IPS DF 6.9 (cell line): ENCODE results near the gene WARS2.

ENCODE experiments used
- DNase-seq: peaks from one replicate; pipeline ENCODE4 v3.0.0-alpha.2; 2013; ENCODE audit warnings: low read depth, low spot score
- H3K27ac ChIP-seq: one replicate; pipeline ENCODE4 v1.5.1; 2013; ENCODE audit warnings: low read length, control low read depth
- H3K27me3 ChIP-seq: 2 replicates; pipeline ENCODE4 v1.6.1; 2013; ENCODE audit warnings: mild to moderate bottlenecking, low read length; ENCODE audit not compliant: control insufficient read depth, insufficient read depth
- H3K36me3 ChIP-seq: 2 replicates; pipeline ENCODE4 v1.6.1; 2013; ENCODE audit warnings: low read length; ENCODE audit not compliant: control insufficient read depth, insufficient read depth
- H3K4me1 ChIP-seq: 2 replicates; pipeline ENCODE4 v1.6.1; 2013; ENCODE audit warnings: low read length; ENCODE audit not compliant: control insufficient read depth, insufficient read depth
- H3K4me3 ChIP-seq: 2 replicates; pipeline ENCODE4 v1.5.1; 2013; ENCODE audit warnings: mild to moderate bottlenecking, low read length
- H3K9me3 ChIP-seq: 2 replicates; pipeline ENCODE4 v1.6.1; 2013; ENCODE audit warnings: low read length, inconsistent platforms; ENCODE audit not compliant: control insufficient read depth, insufficient read depth
- WGBS: extraction: QIAGEN DNeasy Blood & Tissue Kit; methylation state at CpG from one replicate; pipeline ENCODE4 v1.1.7; 2013; ENCODE audit warnings: mixed read lengths, missing lambda C conversion rate; ENCODE audit not compliant: insufficient read length, insufficient coverage; 5-methylcytosine and 5-hydroxymethylcytosine counted together

WARS2 gene

DNA sequence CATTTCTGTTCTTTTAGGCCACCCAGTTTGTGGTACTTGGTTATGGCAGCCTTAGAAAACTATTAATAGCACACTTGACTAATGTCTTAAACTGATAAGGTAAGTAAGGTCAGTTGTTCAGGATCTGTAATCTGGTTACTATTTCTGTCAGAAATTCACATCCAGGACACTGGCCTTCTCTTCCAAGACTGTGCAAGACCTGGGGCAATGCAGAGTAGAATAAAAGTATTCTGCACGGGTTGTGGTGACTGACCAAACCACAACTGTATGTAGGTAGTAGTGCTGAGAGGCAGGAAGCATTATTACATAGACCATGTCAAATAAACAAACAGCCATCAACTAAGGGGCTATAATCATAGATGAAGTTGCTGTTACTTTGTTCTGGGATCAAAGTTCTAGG lies 46.7 kb downstream of the WARS2 start:
- Histone ChIP-seq H3K27ac (no peak overlapping the region), H3K9me3 (no peaks in the 10 kb centered on the region), H3K36me3 (no peaks in the 10 kb centered on the region), H3K27me3 (no peaks in the 10 kb centered on the region), H3K4me1 (no peaks in the 10 kb centered on the region; the same call in 1 of the 2 replicates), H3K4me3 (no peak overlapping the region)
- DNase-seq, result no peak
- no CpG with 5 or more reads among the region's 1 CpG for WGBS

DNA sequence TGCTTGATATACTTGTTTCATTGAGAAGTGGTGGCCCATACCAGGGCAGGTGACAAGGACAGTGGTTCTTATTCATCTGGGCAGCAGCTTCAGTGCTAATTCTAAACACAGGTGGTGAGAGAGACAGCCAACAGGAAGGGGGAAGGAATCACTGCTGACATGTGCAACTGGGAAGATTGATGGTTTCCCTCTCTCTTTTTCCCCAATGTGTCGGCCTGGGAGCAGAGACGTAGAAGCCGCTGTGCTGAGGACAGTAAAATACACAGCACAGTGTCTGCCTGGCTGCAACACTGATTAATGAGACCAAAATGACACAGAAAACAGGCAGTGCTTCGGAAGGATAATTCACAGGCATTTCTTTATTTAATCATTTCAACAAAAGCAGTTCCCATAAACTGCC lies 48.8 kb downstream of the WARS2 start:
- H3K27me3 ChIP-seq, result no peaks in the 10 kb centered on the region
- H3K9me3 ChIP-seq, result no peaks in the 10 kb centered on the region
- no peak overlapping the region for H3K27ac ChIP-seq
- WGBS, result no CpG with 5 or more reads among the region's 4 CpGs
- DNase-seq, result no peak
- H3K4me3 ChIP-seq, result no peak overlapping the region
- no peaks in the 10 kb centered on the region; the same call in 1 of the 2 replicates for H3K4me1 ChIP-seq
- no peaks in the 10 kb centered on the region for H3K36me3 ChIP-seq

DNA sequence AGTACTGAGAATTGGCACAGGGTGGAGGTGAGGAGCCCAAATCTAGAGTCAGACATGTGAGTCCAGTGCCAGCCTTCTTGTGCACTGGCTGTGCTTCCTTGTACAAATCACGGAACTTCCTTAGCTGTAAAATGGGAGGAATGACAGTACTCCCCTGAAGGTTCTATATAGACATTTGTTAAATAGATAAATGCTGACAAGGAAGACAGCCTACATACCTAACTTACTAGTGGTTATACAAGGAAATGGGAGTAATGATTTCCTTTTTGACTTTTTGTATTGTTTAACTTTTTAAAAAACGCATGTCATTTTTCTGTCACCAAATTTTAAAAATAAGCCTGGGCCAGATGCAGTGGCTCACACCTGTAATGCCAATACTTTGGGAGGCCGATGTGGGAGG lies 50.2 kb downstream of the WARS2 start:
- Histone ChIP-seq H3K9me3 (no peaks in the 10 kb centered on the region), H3K27ac (no peak overlapping the region), H3K27me3 (no peaks in the 10 kb centered on the region), H3K4me3 (no peak overlapping the region), H3K4me1 (no peaks in the 10 kb centered on the region; the same call in 1 of the 2 replicates), H3K36me3 (no peaks in the 10 kb centered on the region)
- WGBS, result no CpG with 5 or more reads among the region's 3 CpGs
- no peak for DNase-seq

- Histone ChIP-seq H3K9me3 (no peaks in the 10 kb centered on the region), H3K4me1 (no peaks in the 10 kb centered on the region; the same call in 1 of the 2 replicates), H3K27me3 (no peaks in the 10 kb centered on the region), H3K4me3 (no peak overlapping the region), H3K27ac (no peak overlapping the region), H3K36me3 (no peaks in the 10 kb centered on the region)
- DNase-seq, result no peak
- no CpG with 5 or more reads among the region's 2 CpGs for WGBS
Observed at GRCh38 chr1:119086830-119087229, 53.6 kb downstream of the WARS2 start.

DNA sequence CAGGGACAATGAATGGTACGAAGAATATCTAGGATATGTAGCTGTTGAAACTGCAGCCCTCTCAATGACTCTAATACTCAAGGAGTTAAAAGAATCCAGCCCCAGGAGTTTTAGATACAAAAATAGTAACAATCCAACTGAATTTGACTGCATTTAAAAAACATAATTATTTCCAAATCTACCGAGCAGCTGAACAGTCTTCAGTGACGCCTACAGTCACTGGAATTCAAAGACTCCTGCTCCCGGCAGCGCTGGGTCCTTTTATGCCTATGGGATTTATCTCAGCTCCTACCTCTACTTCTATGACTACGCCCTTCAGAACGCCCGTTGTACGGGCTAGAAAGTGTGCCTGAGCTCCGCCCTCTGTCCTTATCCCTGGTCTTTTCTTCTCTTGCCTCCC lies 55.7 kb downstream of the WARS2 start:
- DNase-seq, result no peak
- Histone ChIP-seq H3K36me3 (no peaks in the 10 kb centered on the region), H3K27me3 (no peaks in the 10 kb centered on the region), H3K9me3 (no peaks in the 10 kb centered on the region), H3K27ac (no peak overlapping the region), H3K4me1 (peaks cover 1% of the 10 kb centered on the region), H3K4me3 (no peak overlapping the region)
- WGBS, result no CpG with 5 or more reads among the region's 10 CpGs

- DNase-seq, result no peak
- Histone ChIP-seq H3K9me3 (no peaks in the 10 kb centered on the region), H3K4me3 (no peak overlapping the region), H3K4me1 (peaks cover 1% of the 10 kb centered on the region), H3K36me3 (no peaks in the 10 kb centered on the region), H3K27me3 (no peaks in the 10 kb centered on the region), H3K27ac (no peak overlapping the region)
- WGBS, result no CpG with 5 or more reads among the region's 6 CpGs
Observed at GRCh38 chr1:119083980-119084379, 56.5 kb downstream of the WARS2 start.

DNA sequence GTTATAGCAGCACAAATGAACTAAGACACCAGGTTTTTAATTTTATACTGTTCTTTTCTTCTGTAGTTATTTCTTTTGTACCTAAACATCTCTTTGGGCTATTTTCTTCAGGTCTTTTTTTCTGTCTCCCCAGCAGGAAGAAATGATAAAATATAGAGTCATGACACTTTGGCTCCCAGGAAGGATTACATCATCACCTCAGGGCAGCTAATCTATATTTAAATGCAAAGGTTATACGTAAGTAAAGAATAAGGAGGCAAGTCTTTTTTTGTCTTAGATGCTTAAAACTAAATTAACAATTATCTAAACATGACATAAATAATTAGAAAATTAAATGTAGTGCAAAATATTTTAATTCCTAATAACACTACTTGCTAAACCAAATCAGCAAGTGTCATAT lies 57.0 kb downstream of the WARS2 start:
- no peaks in the 10 kb centered on the region for H3K27me3 ChIP-seq
- H3K4me3 ChIP-seq, result no peak overlapping the region
- H3K4me1 ChIP-seq, result peaks cover 1% of the 10 kb centered on the region
- no peak for DNase-seq
- no peaks in the 10 kb centered on the region for H3K9me3 ChIP-seq
- no peaks in the 10 kb centered on the region for H3K36me3 ChIP-seq
- WGBS, result no CpG with 5 or more reads among the region's 1 CpG
- no peak overlapping the region for H3K27ac ChIP-seq

DNA sequence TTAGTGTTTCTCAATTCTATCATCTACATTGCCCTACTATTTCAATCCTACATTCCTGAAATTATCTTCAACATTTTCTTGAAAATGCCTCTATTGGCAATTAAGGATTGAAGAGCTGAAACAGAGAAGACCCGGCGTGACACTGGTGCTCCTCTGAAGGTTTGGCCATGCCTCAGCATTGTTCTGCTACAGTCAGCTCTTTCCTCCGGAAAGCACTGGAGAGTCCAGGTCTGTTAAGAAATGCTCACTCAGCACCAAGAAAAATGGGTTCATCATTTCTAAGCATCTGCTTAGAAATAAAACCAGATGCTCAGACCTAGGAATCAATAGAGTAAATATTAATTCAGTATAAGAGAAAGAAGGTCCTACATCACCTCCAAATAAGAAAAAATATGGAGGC lies 58.8 kb downstream of the WARS2 start:
- Histone ChIP-seq H3K9me3 (no peaks in the 10 kb centered on the region), H3K4me1 (peaks cover 1% of the 10 kb centered on the region; the same call in 1 of the 2 replicates), H3K4me3 (no peak overlapping the region), H3K27ac (no peak overlapping the region), H3K36me3 (no peaks in the 10 kb centered on the region), H3K27me3 (no peaks in the 10 kb centered on the region)
- WGBS, result no CpG with 5 or more reads among the region's 3 CpGs
- no peak for DNase-seq

GRCh38 chr1:119081267-119081666 lies 59.2 kb downstream of the WARS2 start:
- Histone ChIP-seq H3K27me3 (no peaks in the 10 kb centered on the region), H3K4me3 (no peak overlapping the region), H3K9me3 (no peaks in the 10 kb centered on the region), H3K27ac (no peak overlapping the region), H3K36me3 (no peaks in the 10 kb centered on the region), H3K4me1 (peaks cover 1% of the 10 kb centered on the region; the same call in 1 of the 2 replicates)
- no peak for DNase-seq

- Histone ChIP-seq H3K9me3 (no peaks in the 10 kb centered on the region), H3K4me3 (no peak overlapping the region), H3K27me3 (no peaks in the 10 kb centered on the region), H3K4me1 (peaks cover 1% of the 10 kb centered on the region; the same call in 1 of the 2 replicates), H3K27ac (no peak overlapping the region), H3K36me3 (no peaks in the 10 kb centered on the region)
- DNase-seq, result peak; percentile 27
- no CpG with 5 or more reads among the region's 4 CpGs for WGBS
Observed at GRCh38 chr1:119080586-119080985, 59.9 kb downstream of the WARS2 start.

DNA sequence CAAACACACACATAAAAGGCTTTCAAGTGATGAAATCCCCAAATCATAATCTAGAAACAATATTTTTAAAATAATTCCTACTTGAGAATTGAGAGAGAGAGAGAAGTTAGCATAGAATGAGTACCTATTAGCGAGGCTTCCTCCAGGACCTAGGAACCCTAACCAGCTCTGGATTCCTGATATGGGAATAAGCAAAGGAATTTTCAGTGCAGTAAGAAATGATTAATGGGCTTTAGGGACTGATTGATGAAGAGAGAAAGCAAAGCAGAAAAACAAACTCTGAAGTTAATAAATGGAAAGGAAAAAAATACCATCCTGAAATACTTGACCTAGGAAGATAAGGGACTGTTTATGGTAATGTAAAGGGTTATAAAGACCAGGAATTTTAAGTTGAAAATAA lies 60.6 kb downstream of the WARS2 start:
- no peaks in the 10 kb centered on the region for H3K36me3 ChIP-seq
- H3K27ac ChIP-seq, result no peak overlapping the region
- H3K9me3 ChIP-seq, result no peaks in the 10 kb centered on the region
- WGBS, result no CpG with 5 or more reads among the region's 1 CpG
- peaks cover 1% of the 10 kb centered on the region; the same call in 1 of the 2 replicates for H3K4me1 ChIP-seq
- H3K27me3 ChIP-seq, result no peaks in the 10 kb centered on the region
- DNase-seq, result no peak
- no peak overlapping the region for H3K4me3 ChIP-seq
